A549 (cell line): ENCODE measurements around the gene UHRF2. TPM values are rescaled to one million over a fixed set of nuclear protein-coding genes. Genes with fewer than 3 reads are reported as not detected.

Experiments
- ATAC-seq, 2 experiments: fragments of 200-7000 bp in 1 of 2; fragments of >200 bp in 1 of 2; cut with Nextera tagmentation in 1 of 2; cut with Tn5 transposase in 1 of 2; 3 replicates each; pipeline versions ENCODE4 v1.8.0 to v1.9.1; 2018 to 2020; ENCODE audit warnings: mild to moderate bottlenecking in 1 of 2, moderate library complexity in 1 of 2
- CTCF ChIA-PET: fragments of 300-600 bp; sonication (Branson Sonifier 250); formaldehyde crosslinking; extraction: SDS; loops from one replicate; lab custom pipeline; 2021; ENCODE audit warnings: antibody characterized with exemption, inconsistent platforms; lab: Yijun Ruan, JAX
- POLR2A ChIA-PET: fragments of 350-600 bp; formaldehyde crosslinking; extraction: SDS; loops from one replicate; lab custom pipeline; 2021; ENCODE audit warnings: antibody characterized with exemption, inconsistent platforms; lab: Yijun Ruan, JAX
- DNase-seq, 2 experiments: peaks; one replicate each; pipeline versions ENCODE4 v3.0.0 to v3.0.0-alpha.2; 2011 to 2016; ENCODE audit warnings: low read depth in 1 of 2, low spot score in 1 of 2
- FAIRE-seq: peaks from 2 replicates; lab custom pipeline; 2011; peaks lifted over from hg19 to GRCh38; lab: Jason Lieb, UNC
- H3K27ac ChIP-seq, 2 experiments: fragments of >200 bp; sonication (Bioruptor Twin); formaldehyde crosslinking; 3 replicates each; pipeline ENCODE4 v1.5.1; 2016 to 2017
- H3K4me1 ChIP-seq: fragments of >200 bp; sonication (Bioruptor Twin); formaldehyde crosslinking; 3 replicates; pipeline ENCODE4 v1.6.1; 2016
- H3K4me2 ChIP-seq: fragments of >200 bp; sonication (Bioruptor Twin); formaldehyde crosslinking; 3 replicates; pipeline ENCODE4 v1.6.1; 2016
- H3K4me3 ChIP-seq: fragments of >200 bp; sonication (Bioruptor Twin); formaldehyde crosslinking; 3 replicates; pipeline ENCODE4 v1.5.1; 2016
- H3K9me3 ChIP-seq: fragments of >200 bp; sonication (Bioruptor Twin); formaldehyde crosslinking; 3 replicates; pipeline ENCODE4 v1.6.1; 2016
- ATOH8 ChIP-seq: fragments of 250-450 bp; sonication (Bioruptor Pico); IDR thresholded peaks from 2 replicates; pipeline ENCODE4 v1.5.0; 2020; ENCODE audit warnings: low read depth, mild to moderate bottlenecking, moderate library complexity
- BCL3 ChIP-seq: fragments of >200 bp; sonication (Bioruptor Twin); formaldehyde crosslinking; IDR thresholded peaks from 3 replicates; pipeline ENCODE4 v1.6.1; 2016
- CBX8 ChIP-seq: fragments of 200-600 bp; sonication (generic); IDR thresholded peaks from 2 replicates; pipeline ENCODE4 v1.6.1; 2016
- CHD2 ChIP-seq: fragments of 150-350 bp; IDR thresholded peaks from 2 replicates; pipeline ENCODE4 v1.6.1; 2014; ENCODE audit warnings: low read length; ENCODE audit not compliant: partially characterized antibody
- CHD4 ChIP-seq: fragments of 200-600 bp; sonication (generic); IDR thresholded peaks from 2 replicates; pipeline ENCODE4 v1.6.1; 2016; ENCODE audit warnings: antibody characterized with exemption, mild to moderate bottlenecking, borderline replicate concordance
- FOSL2 ChIP-seq, 2 experiments: fragments of 450-650 bp in 1 of 2; fragments of >200 bp in 1 of 2; sonication (Bioruptor Twin) in 1 of 2; formaldehyde crosslinking; IDR thresholded peaks; 2 replicates each; pipeline versions ENCODE4 v1.5.0 to v1.6.1; 2016 to 2020; ENCODE audit warnings: mild to moderate bottlenecking in 1 of 2, moderate library complexity in 1 of 2
- FOXS1 ChIP-seq: fragments of 250-450 bp; sonication (Bioruptor Pico); IDR thresholded peaks from 2 replicates; pipeline ENCODE4 v1.5.0; 2020; ENCODE audit warnings: mild to moderate bottlenecking, moderate library complexity
- HES2 ChIP-seq: fragments of >200 bp; sonication (Bioruptor Twin); formaldehyde crosslinking; IDR thresholded peaks from 2 replicates; pipeline ENCODE4 v1.6.1; 2016
- HEYL ChIP-seq: fragments of 250-450 bp; sonication (Bioruptor Pico); IDR thresholded peaks from 2 replicates; pipeline ENCODE4 v1.8.0; 2021; ENCODE audit warnings: mild to moderate bottlenecking, moderate library complexity
- HOXA7 ChIP-seq: fragments of 250-450 bp; sonication (Bioruptor Pico); IDR thresholded peaks from 2 replicates; pipeline ENCODE4 v1.5.0; 2020; ENCODE audit warnings: mild to moderate bottlenecking, moderate library complexity
- HOXB13 ChIP-seq: fragments of 250-450 bp; sonication (Bioruptor Pico); IDR thresholded peaks from 2 replicates; pipeline ENCODE4 v1.5.0; 2020; ENCODE audit warnings: low read depth, mild to moderate bottlenecking, moderate library complexity
- JUNB ChIP-seq: fragments of >200 bp; sonication (Bioruptor Twin); formaldehyde crosslinking; IDR thresholded peaks from 2 replicates; pipeline ENCODE4 v1.6.1; 2016
- KDM1A ChIP-seq: fragments of 200-600 bp; sonication (generic); IDR thresholded peaks from 2 replicates; pipeline ENCODE4 v1.6.1; 2016; ENCODE audit warnings: low read depth, mild to moderate bottlenecking
- MAFK ChIP-seq: fragments of 450-650 bp; IDR thresholded peaks from 2 replicates; pipeline ENCODE4 v1.6.1; 2014; ENCODE audit not compliant: partially characterized antibody
- PBX3 ChIP-seq: IDR thresholded peaks from 2 replicates; pipeline ENCODE4 v1.6.1; 2012
- PHF8 ChIP-seq: fragments of 200-600 bp; sonication (generic); IDR thresholded peaks from 2 replicates; pipeline ENCODE4 v1.6.1; 2016; ENCODE audit warnings: low read depth, mild to moderate bottlenecking, antibody characterized with exemption, moderate library complexity, borderline replicate concordance
- RNF2 ChIP-seq: fragments of 200-600 bp; sonication (generic); IDR thresholded peaks from 2 replicates; pipeline ENCODE4 v1.6.1; 2016; ENCODE audit warnings: low read depth, mild to moderate bottlenecking, antibody characterized with exemption, moderate library complexity, borderline replicate concordance
- TFCP2L1 ChIP-seq: fragments of 250-450 bp; sonication (Bioruptor Pico); IDR thresholded peaks from 2 replicates; pipeline ENCODE4 v1.5.0; 2021; ENCODE audit warnings: mild to moderate bottlenecking
- ZFP36 ChIP-seq: fragments of 450-650 bp; IDR thresholded peaks from 2 replicates; pipeline ENCODE4 v1.6.1; 2014; ENCODE audit warnings: borderline replicate concordance; ENCODE audit not compliant: partially characterized antibody
- WGBS: methylation state at CpG from one replicate; pipeline ENCODE4 v1.1.6; 2017; ENCODE audit errors: missing lambda C conversion rate; 5-methylcytosine and 5-hydroxymethylcytosine counted together
- polyA plus RNA-seq, 4 experiments: library from polyadenylated mRNA; depleted of rRNA in 3 of 4; stranded (reverse); fragments of >200 nt; fragmentation: RNase III in 1 of 4; extraction: RNeasy Plus Mini Kit Qiagen cat#74134 plus additional on column Dnase treatment in 1 of 4; gene quantifications; 2 replicates in 3 of 4; 3 replicates in 1 of 4; pipeline ENCODE4 v1.2.3, GENCODE V29; 2011 to 2017
- TF ChIP-seq, protein P1 (sequence below): IDR thresholded peaks from 2 replicates; pipeline ENCODE4 v1.6.1; 2012; ENCODE audit warnings: low read depth, borderline replicate concordance

Gene UHRF2
- polyA plus RNA-seq, 2 of the 4 experiments (the other 2 are of a cell fraction), result 28.6 to 74.3 TPM

DNA sequence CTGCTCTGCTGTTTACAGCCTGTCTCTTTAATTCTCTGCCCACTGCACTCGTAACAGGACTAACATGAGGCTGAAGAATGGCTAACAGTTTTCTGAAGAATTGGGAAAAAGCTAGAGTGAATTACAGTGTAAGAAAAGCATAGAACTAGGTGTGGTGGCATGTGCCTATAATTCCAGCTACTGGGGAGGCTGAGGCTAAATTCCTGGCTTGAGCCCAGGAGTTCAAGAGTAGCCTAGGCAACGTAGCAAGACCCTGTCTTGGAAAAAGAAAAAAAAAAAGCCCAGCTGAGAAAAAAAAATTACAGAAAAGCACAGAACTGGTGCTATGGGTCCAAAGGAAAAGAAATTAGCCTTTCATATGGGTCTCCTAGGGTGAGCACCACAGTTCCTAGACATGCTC is 13.9 kb upstream of the UHRF2 start:
- POLR2A ChIA-PET, result no interaction called here

GRCh38 chr9:6405371-6405770 is 7.6 kb upstream of the UHRF2 start:
- no peaks in the 10 kb centered on the region for H3K9me3 ChIP-seq
- TF ChIP-seq HES2 (no peak), MAFK (no peak), TFCP2L1 (no peak), CBX8 (no peak), PBX3 (no peak), CHD4 (no peak), HEYL (CRISPR knock-in tag) (no peak), CHD2 (no peak), RNF2 (no peak), JUNB (no peak), HOXA7 (CRISPR knock-in tag) (no peak), ZFP36 (no peak), KDM1A (no peak), HOXB13 (CRISPR knock-in tag) (no peak), PHF8 (no peak)
- TF ChIP-seq, protein P1, sequence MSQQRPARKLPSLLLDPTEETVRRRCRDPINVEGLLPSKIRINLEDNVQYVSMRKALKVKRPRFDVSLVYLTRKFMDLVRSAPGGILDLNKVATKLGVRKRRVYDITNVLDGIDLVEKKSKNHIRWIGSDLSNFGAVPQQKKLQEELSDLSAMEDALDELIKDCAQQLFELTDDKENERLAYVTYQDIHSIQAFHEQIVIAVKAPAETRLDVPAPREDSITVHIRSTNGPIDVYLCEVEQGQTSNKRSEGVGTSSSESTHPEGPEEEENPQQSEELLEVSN, result no peak
- H3K4me3 ChIP-seq, result no peak overlapping the region
- no peak overlapping the region for H3K27ac ChIP-seq
- ATAC-seq (no peak), DNase-seq (no peak), FAIRE-seq (no peak)
- H3K4me2 ChIP-seq, result no peak overlapping the region
- ChIA-PET CTCF (interaction anchor here (1.3 kb wide), 1 partner anchor 99 kb away, joined by 3 read pairs; no protein-coding TSS in a partner anchor), POLR2A (no interaction called here)
- no peaks in the 10 kb centered on the region for H3K4me1 ChIP-seq

More for the DNA sequence above, 13.9 kb upstream of the UHRF2 start:
- FAIRE-seq, result no peak
- no peak for DNase-seq
- 28% methylated on average over 2 of the region's 2 CpGs for WGBS
- Histone ChIP-seq H3K4me3 (no peak overlapping the region), H3K9me3 (no peaks in the 10 kb centered on the region), H3K4me2 (no peak overlapping the region), H3K27ac (no peak overlapping the region), H3K4me1 (no peaks in the 10 kb centered on the region)
- TF ChIP-seq HES2 (no peak), FOSL2 (IDR thresholded peaks at IDR 0.05) (no peak), FOSL2 (CRISPR knock-in tag; IDR thresholded peaks at IDR 0.05) (no peak), FOXS1 (CRISPR knock-in tag) (no peak)
- ATAC-seq, result no peak
- CTCF ChIA-PET, result interaction anchor here (0.5 to 1.3 kb wide), 4 partner anchors 13 to 186 kb away, joined by 3 to 5 read pairs (median 3); partner anchors contain the start of gene UHRF2

GRCh38 chr9:6407778-6408177 is 5.2 kb upstream of the UHRF2 start:
- FAIRE-seq (no peak), DNase-seq (no peak), ATAC-seq (no peak)
- Histone ChIP-seq H3K27ac (no peak overlapping the region), H3K4me1 (peaks cover 5% of the 10 kb centered on the region), H3K9me3 (no peaks in the 10 kb centered on the region), H3K4me2 (no peak overlapping the region), H3K4me3 (no peak overlapping the region)
- TF ChIP-seq PHF8, result no peak
- TF ChIP-seq HOXB13 (CRISPR knock-in tag), result no peak
- no peak for TF ChIP-seq ATOH8 (CRISPR knock-in tag)
- no peak for TF ChIP-seq BCL3
- no peak for TF ChIP-seq FOXS1 (CRISPR knock-in tag)
- TF ChIP-seq RNF2, result no peak
- TF ChIP-seq FOSL2 (IDR thresholded peaks at IDR 0.05), result no peak
- no peak for TF ChIP-seq FOSL2 (CRISPR knock-in tag; IDR thresholded peaks at IDR 0.05)
- TF ChIP-seq CHD2, result no peak
- no peak for TF ChIP-seq ZFP36
- ChIA-PET POLR2A (no interaction called here), CTCF (interaction anchor here (0.7 to 1.2 kb wide), 2 partner anchors 13 to 91 kb away, joined by 3 read pairs; no protein-coding TSS in a partner anchor)
- 84% methylated on average over 2 of the region's 2 CpGs for WGBS
